Stimulated activated CD8-positive, alpha-beta memory T cell treated with anti-CD3 and anti-CD28 coated beads, Interleukin-7, amount 100 ng/mL, for 4 hours (primary cell): ENCODE measurements around the gene LINC01488.
A peak's percentile ranks its signal among the peaks of the same experiment; 100 is the strongest.

Experiments used
- DNase-seq, 2 donors: peaks; one replicate each; pipeline ENCODE4 v3.0.0-alpha.2; 2020; ENCODE audit warnings: low read depth in 2 of 2

The LINC01488 gene

GRCh38 chr11:69481393-69481844 lies at the start of gene LINC01488:
Gene LINC01488, plus strand, starts transcription at chr11:69481663.
- DNase-seq, result no peak

DNA sequence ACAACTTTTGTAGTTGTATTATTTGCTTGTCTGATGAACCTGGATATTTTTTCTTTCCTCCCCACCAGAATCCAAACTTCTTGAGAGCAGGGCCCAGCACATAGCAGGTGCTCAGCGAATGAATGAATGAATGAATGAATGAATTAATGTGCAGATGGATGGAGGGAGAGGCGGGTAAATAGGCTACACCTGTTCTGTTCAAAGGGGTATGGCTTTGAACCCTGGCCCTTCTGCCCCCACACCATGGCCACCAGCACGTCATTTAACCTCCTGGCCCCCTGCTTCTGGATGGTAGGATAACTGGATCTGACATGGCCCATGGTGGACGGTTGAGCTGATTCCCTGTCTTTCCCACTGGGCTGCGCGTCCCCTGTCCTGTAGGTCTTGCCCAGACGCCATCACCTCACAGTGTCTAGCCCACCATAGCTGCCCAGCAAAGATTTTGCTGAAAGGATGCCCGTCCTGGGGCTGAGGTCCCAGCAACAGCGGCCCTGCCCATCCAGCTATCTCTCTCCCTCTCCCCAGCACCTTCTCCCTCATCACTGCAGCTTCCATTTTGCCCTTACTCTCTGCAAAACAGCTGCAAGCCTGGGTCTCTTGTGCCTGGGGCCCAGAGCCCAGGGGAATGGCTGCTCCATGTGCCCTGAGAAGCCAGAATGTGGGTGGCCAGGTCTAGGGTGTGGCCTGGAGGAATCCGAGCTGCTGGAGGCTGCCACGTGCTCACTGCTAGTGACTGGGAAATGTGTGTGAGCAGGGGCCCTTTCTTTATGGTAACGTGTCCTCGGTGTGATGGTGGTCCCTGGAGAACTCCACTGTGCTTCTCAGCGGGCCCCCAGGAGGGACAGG lies 49.3 kb upstream of the LINC01488 start:
- DNase-seq, result no peak

DNA sequence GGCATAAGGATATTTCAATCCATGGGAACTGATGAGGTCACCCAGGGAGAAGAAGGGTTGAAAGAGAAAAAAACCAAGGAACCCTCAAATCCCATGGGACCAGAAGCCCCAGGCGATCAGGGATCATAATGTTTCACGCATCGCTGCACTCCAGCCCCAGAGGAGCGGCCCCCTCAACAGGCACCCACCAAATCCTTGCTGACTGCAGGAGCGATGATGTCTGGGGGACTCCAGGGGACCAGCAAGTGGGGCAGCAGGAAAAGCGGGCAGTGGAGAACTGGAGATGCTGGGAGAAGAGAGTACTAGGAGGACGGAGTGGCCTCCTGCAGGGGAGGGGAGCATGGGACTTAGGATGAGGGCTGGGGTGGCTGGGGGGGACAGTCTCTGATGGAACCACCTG lies 47.7 kb upstream of the LINC01488 start:
- DNase-seq, result no peak

- no peak for DNase-seq
Observed at GRCh38 chr11:69434471-69434931, 47.0 kb upstream of the LINC01488 start.

DNA sequence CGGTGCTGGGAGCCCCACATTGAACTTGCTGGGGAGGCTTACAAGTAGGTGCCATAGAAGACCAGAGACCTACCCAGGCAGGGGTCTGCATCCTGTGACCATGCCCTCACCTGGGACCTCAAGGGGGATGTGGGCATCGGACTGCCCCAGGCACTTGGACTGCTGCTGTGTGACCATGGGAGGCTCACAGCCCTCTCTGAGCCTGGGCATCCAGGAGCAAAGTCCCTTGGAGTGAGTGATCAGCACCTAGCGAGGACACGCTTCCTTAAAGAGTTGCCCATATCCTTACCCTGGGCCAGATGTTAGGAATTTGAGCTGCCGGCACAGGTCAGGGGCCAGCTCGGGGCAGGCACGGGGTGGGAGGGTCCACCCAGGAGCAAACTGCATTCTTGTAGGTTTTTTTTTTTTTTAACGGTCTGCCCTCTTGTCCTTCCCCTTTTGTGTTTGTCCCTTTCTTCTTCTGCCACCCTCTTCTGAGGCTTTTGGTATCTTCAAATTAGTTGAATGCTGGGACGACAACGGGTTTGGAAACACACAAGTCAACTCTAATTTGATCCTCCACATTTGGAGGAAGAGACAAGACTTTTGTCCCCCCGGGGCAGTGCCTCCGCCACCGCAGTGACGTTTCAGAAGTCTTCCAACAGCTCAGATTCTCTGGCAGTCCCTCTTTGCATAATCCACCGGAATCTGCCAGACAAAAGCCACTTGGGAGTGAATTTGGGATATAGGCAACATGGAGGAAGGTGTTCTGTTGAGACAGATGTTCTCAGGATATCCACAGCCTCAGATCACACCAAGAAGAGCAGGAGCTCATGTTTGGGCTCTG lies 46.1 kb upstream of the LINC01488 start:
- DNase-seq, result no peak

GRCh38 chr11:69436041-69436982 lies 45.2 kb upstream of the LINC01488 start:
- DNase-seq, result no peak

DNA sequence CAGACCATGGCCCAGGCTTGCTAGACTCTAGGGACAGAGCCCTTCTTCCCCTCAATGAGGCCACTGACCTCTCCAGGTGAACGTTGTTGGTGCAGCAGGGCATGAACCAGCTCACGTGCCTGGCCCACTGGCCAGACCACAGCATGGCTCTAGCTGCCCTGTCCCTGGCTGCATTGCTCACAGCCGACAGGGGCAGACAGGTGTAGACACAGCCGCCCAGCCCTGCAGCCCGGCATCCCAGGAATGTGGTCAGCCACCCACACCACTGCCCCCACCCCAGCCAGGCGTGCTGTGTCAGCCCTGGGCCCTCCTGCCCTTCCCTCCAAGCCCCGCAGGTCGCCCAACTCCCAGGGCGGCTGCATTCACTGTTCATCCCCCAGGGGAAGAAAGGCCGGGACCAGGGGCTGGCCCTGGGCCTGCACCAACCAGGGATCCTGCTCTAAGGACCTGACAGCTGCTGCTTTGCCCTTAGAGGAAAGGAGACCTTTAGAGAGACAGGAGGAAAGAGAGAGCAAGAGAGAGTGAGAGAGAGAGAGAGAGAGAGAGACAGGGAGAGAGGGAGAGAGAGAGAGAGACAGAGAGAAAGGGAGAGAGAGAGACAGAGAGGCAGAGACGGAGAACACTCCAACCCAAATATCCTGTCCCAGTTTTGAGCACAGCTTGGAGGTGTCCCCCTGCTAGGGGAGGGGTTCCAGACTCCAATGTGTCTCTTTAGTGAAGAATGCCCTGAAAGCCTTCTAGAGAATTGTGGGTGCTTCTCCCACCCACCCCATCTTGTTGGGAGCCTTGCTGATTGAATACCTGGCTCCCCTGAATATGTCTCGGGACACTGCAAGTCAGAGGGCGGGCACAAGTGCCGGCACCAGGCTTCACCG lies 44.2 kb upstream of the LINC01488 start:
- no peak for DNase-seq

DNA sequence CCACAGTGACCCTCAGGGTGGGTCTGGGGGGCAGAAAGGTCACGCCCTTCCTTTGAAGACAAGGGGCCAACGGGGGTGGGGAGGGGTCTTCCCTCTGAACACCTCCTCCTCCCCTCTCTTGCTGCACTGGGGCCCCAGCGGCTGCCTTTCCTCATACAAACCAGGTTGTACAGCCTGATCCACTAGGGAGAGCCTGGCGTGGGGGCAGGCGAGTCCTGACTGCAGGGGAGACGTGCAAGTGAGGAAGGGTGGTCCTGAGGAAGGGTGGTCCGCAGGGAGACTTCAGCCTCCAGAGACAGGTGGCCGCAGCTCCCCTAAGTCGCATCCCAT lies 43.6 kb upstream of the LINC01488 start:
- no peak for DNase-seq

- no peak for DNase-seq
Observed at GRCh38 chr11:69438286-69438920, 43.1 kb upstream of the LINC01488 start.

- DNase-seq, result no peak
Observed at GRCh38 chr11:69439127-69439526, 42.3 kb upstream of the LINC01488 start.

GRCh38 chr11:69439651-69440464 lies 41.6 kb upstream of the LINC01488 start:
- no peak for DNase-seq

GRCh38 chr11:69440876-69441275 lies 40.6 kb upstream of the LINC01488 start:
- no peak for DNase-seq

GRCh38 chr11:69442012-69442806 lies 39.3 kb upstream of the LINC01488 start:
- no peak for DNase-seq

DNA sequence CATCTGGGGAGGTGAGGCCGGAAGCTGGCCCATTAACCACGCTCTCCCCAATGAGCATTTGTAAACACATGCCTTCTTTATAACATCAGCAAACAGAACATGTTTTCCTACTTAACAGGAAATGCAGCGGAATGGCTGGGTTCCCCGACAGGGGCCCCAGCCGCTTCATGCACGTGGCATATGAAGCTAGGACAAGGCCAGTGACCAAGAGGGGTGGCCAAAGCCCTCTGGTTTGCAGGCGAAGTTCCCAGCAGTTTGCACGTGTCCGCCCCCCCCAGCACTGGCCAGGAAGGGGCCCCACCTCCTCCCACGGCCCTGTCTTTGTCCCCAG lies 38.7 kb upstream of the LINC01488 start:
- DNase-seq, result no peak

GRCh38 chr11:69443138-69443967 lies 38.1 kb upstream of the LINC01488 start:
- DNase-seq, result peak; percentile 51 to 70

- DNase-seq, result no peak
Observed at GRCh38 chr11:69443968-69444364, 37.5 kb upstream of the LINC01488 start.

GRCh38 chr11:69444381-69445130 lies 36.9 kb upstream of the LINC01488 start:
- DNase-seq, result no peak
